ENCODE data around the gene KRCC1.
"Not testable (repeated sequence)": the region's sequence is repeated elsewhere in the genome, so short reads cannot be mapped to it uniquely, and the experiment has no call there.

KRCC1 gene

GRCh38 chr2:87994304-87994850 lies 61.2 kb downstream of the KRCC1 start:
- not testable (repeated sequence) for DNase-seq

GRCh38 chr2:87992569-87992968 lies 63.0 kb downstream of the KRCC1 start:
- not testable (repeated sequence) for DNase-seq

GRCh38 chr2:87987473-87987872 lies 68.1 kb downstream of the KRCC1 start:
- not testable (repeated sequence) for DNase-seq

- DNase-seq = not testable (repeated sequence)
Measured at GRCh38 chr2:87985902-87986301, 69.7 kb downstream of the KRCC1 start.

GRCh38 chr2:87981182-87981581 lies 74.4 kb downstream of the KRCC1 start:
- DNase-seq = not testable (repeated sequence)

Measured in NCI-H510A (cell line).